WTC11 (cell line): ENCODE measurements around the gene TBC1D12. TPM values are rescaled to one million over a fixed set of nuclear protein-coding genes. Genes with fewer than 3 reads are reported as not detected.

Experiments used
- ATAC-seq: fragments of 200-7000 bp; cut with Tn5 transposase; 2 replicates; pipeline ENCODE4 v1.10.0; 2021; ENCODE audit warnings: mild to moderate bottlenecking, moderate library complexity
- CTCF ChIA-PET: fragments of 300-600 bp; sonication (Branson Sonifier 250); formaldehyde crosslinking; loops from one replicate; lab custom pipeline; 2021; ENCODE audit warnings: antibody characterized with exemption; lab: Charles Lee
- POLR2A ChIA-PET: fragments of 350-600 bp; sonication (Branson Sonifier 250); formaldehyde crosslinking; loops from one replicate; lab custom pipeline; 2021; ENCODE audit warnings: antibody characterized with exemption; lab: Charles Lee
- DNase-seq: peaks from one replicate; pipeline ENCODE4 v3.0.0; 2021; ENCODE audit warnings: low spot score
- H3K27ac Mint-ChIP-seq: 2 replicates; pipeline ENCODE4 v1.8.0; 2021; ENCODE audit warnings: mixed read lengths
- H3K27me3 Mint-ChIP-seq: 2 replicates; pipeline ENCODE4 v1.8.0; 2021; ENCODE audit warnings: low read depth, mild to moderate bottlenecking, moderate library complexity, mixed read lengths
- H3K36me3 Mint-ChIP-seq: 2 replicates; pipeline ENCODE4 v1.8.0; 2021; ENCODE audit warnings: mixed read lengths
- H3K4me1 Mint-ChIP-seq: 2 replicates; pipeline ENCODE4 v1.8.0; 2022; ENCODE audit warnings: mixed read lengths
- H3K4me3 Mint-ChIP-seq: 2 replicates; pipeline ENCODE4 v1.8.0; 2021; ENCODE audit warnings: mild to moderate bottlenecking, moderate library complexity, mixed read lengths
- H3K9me3 Mint-ChIP-seq: 2 replicates; pipeline ENCODE4 v1.8.0; 2021; ENCODE audit warnings: mixed read lengths
- ATF1 ChIP-seq: sonication (generic); formaldehyde crosslinking; IDR thresholded peaks from 2 replicates; pipeline ENCODE4 v1.8.1; 2023; ENCODE audit warnings: mild to moderate bottlenecking, moderate library complexity, missing genetic modification reagents
- CBFB ChIP-seq: sonication (generic); formaldehyde crosslinking; IDR thresholded peaks from 2 replicates; pipeline ENCODE4 v1.8.1; 2022; ENCODE audit warnings: mild to moderate bottlenecking, low read depth, missing genetic modification reagents
- MYBL2 ChIP-seq: sonication (generic); formaldehyde crosslinking; IDR thresholded peaks from 2 replicates; pipeline ENCODE4 v1.8.1; 2023; ENCODE audit warnings: mild to moderate bottlenecking, moderate library complexity, missing genetic modification reagents
- NFE2L1 ChIP-seq: sonication (generic); formaldehyde crosslinking; IDR thresholded peaks from 2 replicates; pipeline ENCODE4 v1.8.1; 2023; ENCODE audit warnings: missing genetic modification reagents
- NR1H2 ChIP-seq: sonication (generic); formaldehyde crosslinking; IDR thresholded peaks from 2 replicates; pipeline ENCODE4 v1.9.0; 2021; ENCODE audit warnings: mild to moderate bottlenecking, moderate library complexity, missing genetic modification reagents
- OVOL2 ChIP-seq: fragments of 250-450 bp; sonication (Bioruptor Pico); IDR thresholded peaks from 2 replicates; pipeline ENCODE4 v1.9.0; 2021; ENCODE audit warnings: mild to moderate bottlenecking, borderline replicate concordance
- SOX15 ChIP-seq: fragments of 250-450 bp; sonication (Bioruptor Pico); IDR thresholded peaks from 2 replicates; pipeline ENCODE4 v1.9.0; 2021; ENCODE audit warnings: mild to moderate bottlenecking
- ZNF121 ChIP-seq: sonication (generic); formaldehyde crosslinking; IDR thresholded peaks from 2 replicates; pipeline ENCODE4 v1.8.0; 2023; ENCODE audit warnings: missing genetic modification reagents
- total RNA-seq: library from RNA; stranded (reverse); gene quantifications from 3 replicates; pipeline ENCODE4 v1.2.3, GENCODE V29; 2021
- TF ChIP-seq, protein P1 (sequence below): sonication (generic); formaldehyde crosslinking; IDR thresholded peaks from 2 replicates; pipeline ENCODE4 v1.8.0; 2022; ENCODE audit warnings: mild to moderate bottlenecking, missing genetic modification reagents
- TF ChIP-seq, protein P2 (sequence below): sonication (generic); formaldehyde crosslinking; conservative IDR thresholded peaks from 2 replicates; pipeline ENCODE4 v1.8.1; 2023; ENCODE audit warnings: mild to moderate bottlenecking, low read depth, missing genetic modification reagents, moderate library complexity
- TF ChIP-seq, protein P3 (sequence below): sonication (generic); formaldehyde crosslinking; IDR thresholded peaks from 2 replicates; pipeline ENCODE4 v1.8.1; 2023; ENCODE audit warnings: mild to moderate bottlenecking, missing genetic modification reagents, moderate library complexity
- TF ChIP-seq, protein P4 (sequence below): fragments of 250-450 bp; sonication (Bioruptor Pico); IDR thresholded peaks from 2 replicates; pipeline ENCODE4 v1.9.0; 2021; ENCODE audit warnings: mild to moderate bottlenecking
- TF ChIP-seq, protein P5 (sequence below): sonication (generic); formaldehyde crosslinking; IDR thresholded peaks from 2 replicates; pipeline ENCODE4 v1.8.0; 2022; ENCODE audit warnings: mild to moderate bottlenecking, missing genetic modification reagents
- TF ChIP-seq, protein P6 (sequence below): fragments of 200-600 bp; IDR thresholded peaks from 2 replicates; pipeline ENCODE4 v1.8.0; 2022; ENCODE audit warnings: antibody characterized with exemption
- TF ChIP-seq, protein P7 (sequence below): fragments of 250-450 bp; sonication (Bioruptor Pico); IDR thresholded peaks from 2 replicates; pipeline ENCODE4 v1.9.0; 2021; ENCODE audit warnings: mild to moderate bottlenecking, borderline replicate concordance
- TF ChIP-seq, protein P8 (sequence below): sonication (generic); formaldehyde crosslinking; IDR thresholded peaks from 2 replicates; pipeline ENCODE4 v1.8.1; 2022; ENCODE audit warnings: low read depth, mild to moderate bottlenecking, moderate library complexity, missing genetic modification reagents, borderline replicate concordance

The TBC1D12 gene
- total RNA-seq, 1 experiment from 2014 or later, result 2.2 TPM

DNA sequence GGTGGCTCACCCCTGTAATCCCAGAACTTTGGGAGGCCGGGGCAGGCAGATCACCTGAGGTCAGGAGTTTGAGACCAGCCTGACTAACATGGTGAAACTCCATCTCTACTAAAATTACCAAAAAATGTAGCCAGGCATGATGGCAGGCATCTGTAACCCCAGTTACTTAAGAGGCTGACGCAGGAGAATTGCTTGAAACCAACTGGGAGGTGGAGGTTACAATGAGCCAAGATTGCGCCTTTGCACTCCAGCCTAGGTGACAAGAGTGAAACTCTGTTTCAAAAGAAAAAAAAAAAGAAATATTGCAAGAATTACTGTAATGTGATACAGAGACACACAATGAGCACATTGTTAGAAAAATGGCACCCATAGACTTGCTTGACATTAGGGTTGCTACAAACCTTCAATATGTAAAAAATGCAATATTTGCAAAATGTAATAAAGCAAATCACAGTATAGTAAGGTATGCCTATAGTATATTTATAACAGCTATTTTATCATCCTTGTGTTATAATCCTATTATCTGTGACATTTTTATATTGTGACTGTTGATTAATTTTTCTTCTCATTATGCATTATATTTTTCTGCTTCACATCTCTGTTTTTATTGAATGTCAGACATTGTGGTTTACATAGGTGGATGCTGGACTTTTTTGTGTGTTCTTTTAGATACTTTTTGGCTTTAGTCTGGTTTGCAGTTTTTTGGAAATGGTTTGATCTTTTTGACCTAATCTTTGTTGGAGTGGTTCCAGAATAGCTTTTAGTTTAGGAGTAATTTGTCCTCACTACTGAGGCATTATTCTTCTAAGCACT, 87.8 kb downstream of the TBC1D12 start (continued):
- TF ChIP-seq ATF1 (no peak), NFE2L1 (CRISPR knock-in tag) (no peak), OVOL2 (CRISPR knock-in tag) (no peak)
- TF ChIP-seq, all 79 proteins: peak for 0

DNA sequence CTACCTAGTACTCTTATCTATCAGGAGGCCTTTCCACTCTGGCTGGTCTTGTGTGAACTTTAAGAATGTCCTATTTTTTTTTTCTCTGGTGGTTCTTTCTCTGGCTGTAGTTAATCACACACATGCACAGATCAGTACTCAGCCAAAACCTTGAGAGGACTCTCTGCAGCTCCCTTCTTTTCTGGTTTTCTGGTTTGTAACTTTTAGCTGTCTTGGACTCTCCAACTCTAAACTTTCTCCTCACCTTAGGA, 88.4 kb downstream of the TBC1D12 start:
- Mint-ChIP-seq H3K27ac (no peak overlapping the region), H3K27me3 (no peaks in the 10 kb centered on the region), H3K4me3 (no peak overlapping the region), H3K4me1 (peaks cover 7% of the 10 kb centered on the region), H3K9me3 (no peaks in the 10 kb centered on the region)
- CTCF ChIA-PET, result no interaction called here
- TF ChIP-seq, protein P1, sequence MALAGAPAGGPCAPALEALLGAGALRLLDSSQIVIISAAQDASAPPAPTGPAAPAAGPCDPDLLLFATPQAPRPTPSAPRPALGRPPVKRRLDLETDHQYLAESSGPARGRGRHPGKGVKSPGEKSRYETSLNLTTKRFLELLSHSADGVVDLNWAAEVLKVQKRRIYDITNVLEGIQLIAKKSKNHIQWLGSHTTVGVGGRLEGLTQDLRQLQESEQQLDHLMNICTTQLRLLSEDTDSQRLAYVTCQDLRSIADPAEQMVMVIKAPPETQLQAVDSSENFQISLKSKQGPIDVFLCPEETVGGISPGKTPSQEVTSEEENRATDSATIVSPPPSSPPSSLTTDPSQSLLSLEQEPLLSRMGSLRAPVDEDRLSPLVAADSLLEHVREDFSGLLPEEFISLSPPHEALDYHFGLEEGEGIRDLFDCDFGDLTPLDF (CRISPR knock-in tag), result no peak
- TF ChIP-seq, protein P2, sequence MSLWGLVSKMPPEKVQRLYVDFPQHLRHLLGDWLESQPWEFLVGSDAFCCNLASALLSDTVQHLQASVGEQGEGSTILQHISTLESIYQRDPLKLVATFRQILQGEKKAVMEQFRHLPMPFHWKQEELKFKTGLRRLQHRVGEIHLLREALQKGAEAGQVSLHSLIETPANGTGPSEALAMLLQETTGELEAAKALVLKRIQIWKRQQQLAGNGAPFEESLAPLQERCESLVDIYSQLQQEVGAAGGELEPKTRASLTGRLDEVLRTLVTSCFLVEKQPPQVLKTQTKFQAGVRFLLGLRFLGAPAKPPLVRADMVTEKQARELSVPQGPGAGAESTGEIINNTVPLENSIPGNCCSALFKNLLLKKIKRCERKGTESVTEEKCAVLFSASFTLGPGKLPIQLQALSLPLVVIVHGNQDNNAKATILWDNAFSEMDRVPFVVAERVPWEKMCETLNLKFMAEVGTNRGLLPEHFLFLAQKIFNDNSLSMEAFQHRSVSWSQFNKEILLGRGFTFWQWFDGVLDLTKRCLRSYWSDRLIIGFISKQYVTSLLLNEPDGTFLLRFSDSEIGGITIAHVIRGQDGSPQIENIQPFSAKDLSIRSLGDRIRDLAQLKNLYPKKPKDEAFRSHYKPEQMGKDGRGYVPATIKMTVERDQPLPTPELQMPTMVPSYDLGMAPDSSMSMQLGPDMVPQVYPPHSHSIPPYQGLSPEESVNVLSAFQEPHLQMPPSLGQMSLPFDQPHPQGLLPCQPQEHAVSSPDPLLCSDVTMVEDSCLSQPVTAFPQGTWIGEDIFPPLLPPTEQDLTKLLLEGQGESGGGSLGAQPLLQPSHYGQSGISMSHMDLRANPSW (CRISPR knock-in tag), result no peak
- TF ChIP-seq, protein P3, sequence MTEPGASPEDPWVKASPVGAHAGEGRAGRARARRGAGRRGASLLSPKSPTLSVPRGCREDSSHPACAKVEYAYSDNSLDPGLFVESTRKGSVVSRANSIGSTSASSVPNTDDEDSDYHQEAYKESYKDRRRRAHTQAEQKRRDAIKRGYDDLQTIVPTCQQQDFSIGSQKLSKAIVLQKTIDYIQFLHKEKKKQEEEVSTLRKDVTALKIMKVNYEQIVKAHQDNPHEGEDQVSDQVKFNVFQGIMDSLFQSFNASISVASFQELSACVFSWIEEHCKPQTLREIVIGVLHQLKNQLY (CRISPR knock-in tag), result no peak
- no peak for TF ChIP-seq MYBL2 (CRISPR knock-in tag)
- TF ChIP-seq, protein P4, sequence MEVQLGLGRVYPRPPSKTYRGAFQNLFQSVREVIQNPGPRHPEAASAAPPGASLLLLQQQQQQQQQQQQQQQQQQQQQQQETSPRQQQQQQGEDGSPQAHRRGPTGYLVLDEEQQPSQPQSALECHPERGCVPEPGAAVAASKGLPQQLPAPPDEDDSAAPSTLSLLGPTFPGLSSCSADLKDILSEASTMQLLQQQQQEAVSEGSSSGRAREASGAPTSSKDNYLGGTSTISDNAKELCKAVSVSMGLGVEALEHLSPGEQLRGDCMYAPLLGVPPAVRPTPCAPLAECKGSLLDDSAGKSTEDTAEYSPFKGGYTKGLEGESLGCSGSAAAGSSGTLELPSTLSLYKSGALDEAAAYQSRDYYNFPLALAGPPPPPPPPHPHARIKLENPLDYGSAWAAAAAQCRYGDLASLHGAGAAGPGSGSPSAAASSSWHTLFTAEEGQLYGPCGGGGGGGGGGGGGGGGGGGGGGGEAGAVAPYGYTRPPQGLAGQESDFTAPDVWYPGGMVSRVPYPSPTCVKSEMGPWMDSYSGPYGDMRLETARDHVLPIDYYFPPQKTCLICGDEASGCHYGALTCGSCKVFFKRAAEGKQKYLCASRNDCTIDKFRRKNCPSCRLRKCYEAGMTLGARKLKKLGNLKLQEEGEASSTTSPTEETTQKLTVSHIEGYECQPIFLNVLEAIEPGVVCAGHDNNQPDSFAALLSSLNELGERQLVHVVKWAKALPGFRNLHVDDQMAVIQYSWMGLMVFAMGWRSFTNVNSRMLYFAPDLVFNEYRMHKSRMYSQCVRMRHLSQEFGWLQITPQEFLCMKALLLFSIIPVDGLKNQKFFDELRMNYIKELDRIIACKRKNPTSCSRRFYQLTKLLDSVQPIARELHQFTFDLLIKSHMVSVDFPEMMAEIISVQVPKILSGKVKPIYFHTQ (CRISPR knock-in tag), result no peak
- no peak for TF ChIP-seq ZNF121
- TF ChIP-seq NR1H2 (CRISPR knock-in tag), result no peak
- no peak for TF ChIP-seq CBFB (CRISPR knock-in tag)
- TF ChIP-seq, protein P5, sequence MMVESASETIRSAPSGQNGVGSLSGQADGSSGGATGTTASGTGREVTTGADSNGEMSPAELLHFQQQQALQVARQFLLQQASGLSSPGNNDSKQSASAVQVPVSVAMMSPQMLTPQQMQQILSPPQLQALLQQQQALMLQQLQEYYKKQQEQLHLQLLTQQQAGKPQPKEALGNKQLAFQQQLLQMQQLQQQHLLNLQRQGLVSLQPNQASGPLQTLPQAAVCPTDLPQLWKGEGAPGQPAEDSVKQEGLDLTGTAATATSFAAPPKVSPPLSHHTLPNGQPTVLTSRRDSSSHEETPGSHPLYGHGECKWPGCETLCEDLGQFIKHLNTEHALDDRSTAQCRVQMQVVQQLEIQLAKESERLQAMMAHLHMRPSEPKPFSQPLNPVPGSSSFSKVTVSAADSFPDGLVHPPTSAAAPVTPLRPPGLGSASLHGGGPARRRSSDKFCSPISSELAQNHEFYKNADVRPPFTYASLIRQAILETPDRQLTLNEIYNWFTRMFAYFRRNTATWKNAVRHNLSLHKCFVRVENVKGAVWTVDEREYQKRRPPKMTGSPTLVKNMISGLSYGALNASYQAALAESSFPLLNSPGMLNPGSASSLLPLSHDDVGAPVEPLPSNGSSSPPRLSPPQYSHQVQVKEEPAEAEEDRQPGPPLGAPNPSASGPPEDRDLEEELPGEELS, result no peak
- TF ChIP-seq, protein P6, sequence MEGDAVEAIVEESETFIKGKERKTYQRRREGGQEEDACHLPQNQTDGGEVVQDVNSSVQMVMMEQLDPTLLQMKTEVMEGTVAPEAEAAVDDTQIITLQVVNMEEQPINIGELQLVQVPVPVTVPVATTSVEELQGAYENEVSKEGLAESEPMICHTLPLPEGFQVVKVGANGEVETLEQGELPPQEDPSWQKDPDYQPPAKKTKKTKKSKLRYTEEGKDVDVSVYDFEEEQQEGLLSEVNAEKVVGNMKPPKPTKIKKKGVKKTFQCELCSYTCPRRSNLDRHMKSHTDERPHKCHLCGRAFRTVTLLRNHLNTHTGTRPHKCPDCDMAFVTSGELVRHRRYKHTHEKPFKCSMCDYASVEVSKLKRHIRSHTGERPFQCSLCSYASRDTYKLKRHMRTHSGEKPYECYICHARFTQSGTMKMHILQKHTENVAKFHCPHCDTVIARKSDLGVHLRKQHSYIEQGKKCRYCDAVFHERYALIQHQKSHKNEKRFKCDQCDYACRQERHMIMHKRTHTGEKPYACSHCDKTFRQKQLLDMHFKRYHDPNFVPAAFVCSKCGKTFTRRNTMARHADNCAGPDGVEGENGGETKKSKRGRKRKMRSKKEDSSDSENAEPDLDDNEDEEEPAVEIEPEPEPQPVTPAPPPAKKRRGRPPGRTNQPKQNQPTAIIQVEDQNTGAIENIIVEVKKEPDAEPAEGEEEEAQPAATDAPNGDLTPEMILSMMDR, result no peak
- TF ChIP-seq, protein P7, sequence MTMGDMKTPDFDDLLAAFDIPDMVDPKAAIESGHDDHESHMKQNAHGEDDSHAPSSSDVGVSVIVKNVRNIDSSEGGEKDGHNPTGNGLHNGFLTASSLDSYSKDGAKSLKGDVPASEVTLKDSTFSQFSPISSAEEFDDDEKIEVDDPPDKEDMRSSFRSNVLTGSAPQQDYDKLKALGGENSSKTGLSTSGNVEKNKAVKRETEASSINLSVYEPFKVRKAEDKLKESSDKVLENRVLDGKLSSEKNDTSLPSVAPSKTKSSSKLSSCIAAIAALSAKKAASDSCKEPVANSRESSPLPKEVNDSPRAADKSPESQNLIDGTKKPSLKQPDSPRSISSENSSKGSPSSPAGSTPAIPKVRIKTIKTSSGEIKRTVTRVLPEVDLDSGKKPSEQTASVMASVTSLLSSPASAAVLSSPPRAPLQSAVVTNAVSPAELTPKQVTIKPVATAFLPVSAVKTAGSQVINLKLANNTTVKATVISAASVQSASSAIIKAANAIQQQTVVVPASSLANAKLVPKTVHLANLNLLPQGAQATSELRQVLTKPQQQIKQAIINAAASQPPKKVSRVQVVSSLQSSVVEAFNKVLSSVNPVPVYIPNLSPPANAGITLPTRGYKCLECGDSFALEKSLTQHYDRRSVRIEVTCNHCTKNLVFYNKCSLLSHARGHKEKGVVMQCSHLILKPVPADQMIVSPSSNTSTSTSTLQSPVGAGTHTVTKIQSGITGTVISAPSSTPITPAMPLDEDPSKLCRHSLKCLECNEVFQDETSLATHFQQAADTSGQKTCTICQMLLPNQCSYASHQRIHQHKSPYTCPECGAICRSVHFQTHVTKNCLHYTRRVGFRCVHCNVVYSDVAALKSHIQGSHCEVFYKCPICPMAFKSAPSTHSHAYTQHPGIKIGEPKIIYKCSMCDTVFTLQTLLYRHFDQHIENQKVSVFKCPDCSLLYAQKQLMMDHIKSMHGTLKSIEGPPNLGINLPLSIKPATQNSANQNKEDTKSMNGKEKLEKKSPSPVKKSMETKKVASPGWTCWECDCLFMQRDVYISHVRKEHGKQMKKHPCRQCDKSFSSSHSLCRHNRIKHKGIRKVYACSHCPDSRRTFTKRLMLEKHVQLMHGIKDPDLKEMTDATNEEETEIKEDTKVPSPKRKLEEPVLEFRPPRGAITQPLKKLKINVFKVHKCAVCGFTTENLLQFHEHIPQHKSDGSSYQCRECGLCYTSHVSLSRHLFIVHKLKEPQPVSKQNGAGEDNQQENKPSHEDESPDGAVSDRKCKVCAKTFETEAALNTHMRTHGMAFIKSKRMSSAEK, result no peak
- TF ChIP-seq, protein P8, sequence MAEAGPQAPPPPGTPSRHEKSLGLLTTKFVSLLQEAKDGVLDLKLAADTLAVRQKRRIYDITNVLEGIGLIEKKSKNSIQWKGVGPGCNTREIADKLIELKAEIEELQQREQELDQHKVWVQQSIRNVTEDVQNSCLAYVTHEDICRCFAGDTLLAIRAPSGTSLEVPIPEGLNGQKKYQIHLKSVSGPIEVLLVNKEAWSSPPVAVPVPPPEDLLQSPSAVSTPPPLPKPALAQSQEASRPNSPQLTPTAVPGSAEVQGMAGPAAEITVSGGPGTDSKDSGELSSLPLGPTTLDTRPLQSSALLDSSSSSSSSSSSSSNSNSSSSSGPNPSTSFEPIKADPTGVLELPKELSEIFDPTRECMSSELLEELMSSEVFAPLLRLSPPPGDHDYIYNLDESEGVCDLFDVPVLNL (CRISPR knock-in tag), result no peak
- no peak for TF ChIP-seq SOX15
- TF ChIP-seq, all 79 proteins: peak for 0
- ATAC-seq (no peak), DNase-seq (no peak)
- no peaks in the 10 kb centered on the region for H3K36me3 Mint-ChIP-seq
- POLR2A ChIA-PET, result no interaction called here
